ENCODE data around the gene TECPR1.

Gene TECPR1

DNA sequence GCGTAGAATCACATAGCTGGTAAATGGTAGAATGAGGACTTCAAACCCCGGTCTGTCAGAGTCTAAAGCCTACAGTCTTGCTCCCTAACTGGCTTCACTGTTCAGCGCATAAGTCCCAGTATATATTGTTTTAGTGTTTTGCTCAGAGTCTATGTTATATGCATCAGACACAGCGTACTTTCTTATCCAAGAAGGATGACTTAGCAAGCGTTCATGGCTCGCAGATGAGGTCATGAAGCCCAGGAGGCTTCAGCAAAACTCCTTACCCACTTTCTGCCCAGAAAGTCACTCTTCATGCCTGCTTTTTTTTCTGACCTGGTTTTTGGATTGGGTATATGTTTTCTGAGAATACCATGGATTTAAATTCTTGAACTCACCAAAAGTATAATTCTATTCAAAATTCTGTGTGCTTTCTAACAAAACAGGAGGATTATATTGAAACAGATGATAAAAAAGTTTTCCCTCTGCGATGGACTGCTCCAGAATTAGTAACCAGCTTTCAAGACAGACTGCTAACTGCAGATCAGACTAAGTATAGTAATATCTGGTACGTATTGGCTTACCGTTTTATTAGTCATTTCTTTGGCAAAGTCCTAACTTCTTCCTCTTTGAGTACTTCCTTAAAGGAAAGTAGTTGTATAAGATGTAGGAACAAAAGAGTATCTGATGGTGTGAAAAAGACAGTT lies 65.4 kb downstream of the TECPR1 start:
- no peak for FAIRE-seq

- no peak for FAIRE-seq
These were observed 66.9 kb downstream of the TECPR1 start for GRCh38 chr7:98185101-98185500.

- no peak for FAIRE-seq
These were observed 71.3 kb downstream of the TECPR1 start for GRCh38 chr7:98180751-98181150.

GRCh38 chr7:98178762-98179490 lies 73.1 kb downstream of the TECPR1 start:
- FAIRE-seq, result no peak

GRCh38 chr7:98178321-98178720 lies 73.7 kb downstream of the TECPR1 start:
- no peak for FAIRE-seq

GRCh38 chr7:98177553-98177952 lies 74.5 kb downstream of the TECPR1 start:
- FAIRE-seq, result no peak

- FAIRE-seq, result no peak
These were observed 76.6 kb downstream of the TECPR1 start for GRCh38 chr7:98175260-98175940.

DNA sequence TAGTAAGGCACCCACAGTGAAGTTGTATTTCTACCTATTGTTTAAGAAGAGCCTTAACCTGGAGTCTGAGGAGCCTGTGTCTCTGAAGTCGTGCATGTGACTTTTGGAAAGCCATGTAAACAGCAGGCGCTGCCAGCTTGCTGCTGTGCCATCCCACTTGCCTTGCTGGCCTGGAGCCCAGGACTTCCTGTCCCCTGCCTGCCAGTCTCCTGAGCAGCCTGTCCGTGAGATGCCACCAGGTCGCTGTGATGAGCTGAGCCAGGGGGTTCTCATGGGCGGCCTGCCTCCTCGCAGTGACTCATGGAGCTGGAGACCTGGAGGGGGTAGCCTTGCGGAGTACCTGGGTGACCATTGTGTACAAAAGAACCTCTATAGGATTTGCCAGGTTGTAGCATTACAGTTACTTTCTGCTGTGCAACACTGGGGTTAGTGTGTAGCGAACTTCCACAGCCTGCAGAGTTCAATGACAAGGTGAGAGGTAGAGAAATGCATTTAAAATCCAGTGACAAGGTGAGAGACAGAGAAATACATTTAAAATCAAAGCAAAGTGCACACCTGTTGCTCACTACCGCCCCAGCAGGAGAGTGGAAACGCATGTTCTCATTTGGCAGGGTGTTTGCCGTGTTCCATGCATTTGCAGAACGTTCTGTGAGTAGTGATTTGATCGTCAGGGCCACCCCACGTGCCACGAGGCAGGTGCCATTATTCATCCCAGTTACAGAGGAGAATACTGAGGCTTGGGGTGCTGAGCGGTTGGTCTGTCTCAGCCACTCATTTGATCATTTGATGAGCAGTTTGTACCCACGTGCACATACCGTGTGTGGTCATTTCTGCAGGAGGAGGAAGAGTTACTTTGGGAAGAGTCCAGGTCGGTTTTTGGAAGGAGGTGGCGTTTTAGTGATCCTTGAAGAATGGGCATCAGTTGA lies 77.4 kb downstream of the TECPR1 start:
- no peak for FAIRE-seq

DNA sequence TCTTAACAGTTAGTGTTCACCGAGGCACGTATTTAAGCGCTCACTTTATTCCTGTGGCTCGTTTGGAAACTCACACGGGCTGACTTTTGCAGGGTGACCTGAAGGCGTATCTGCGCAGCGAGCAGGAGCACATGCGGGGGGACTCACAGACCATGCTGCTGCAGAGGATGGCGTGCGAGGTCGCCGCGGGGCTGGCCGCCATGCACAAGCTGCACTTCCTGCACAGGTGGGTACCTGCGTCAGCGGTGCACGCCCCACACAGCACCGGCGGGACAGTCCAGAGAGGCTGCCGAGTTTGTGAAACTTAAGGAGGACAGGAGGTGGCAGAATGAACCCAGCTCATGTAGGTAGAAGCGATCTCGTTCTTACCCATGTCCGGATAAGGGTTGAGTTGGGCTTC lies 80.6 kb downstream of the TECPR1 start:
- FAIRE-seq, result no peak

DNA sequence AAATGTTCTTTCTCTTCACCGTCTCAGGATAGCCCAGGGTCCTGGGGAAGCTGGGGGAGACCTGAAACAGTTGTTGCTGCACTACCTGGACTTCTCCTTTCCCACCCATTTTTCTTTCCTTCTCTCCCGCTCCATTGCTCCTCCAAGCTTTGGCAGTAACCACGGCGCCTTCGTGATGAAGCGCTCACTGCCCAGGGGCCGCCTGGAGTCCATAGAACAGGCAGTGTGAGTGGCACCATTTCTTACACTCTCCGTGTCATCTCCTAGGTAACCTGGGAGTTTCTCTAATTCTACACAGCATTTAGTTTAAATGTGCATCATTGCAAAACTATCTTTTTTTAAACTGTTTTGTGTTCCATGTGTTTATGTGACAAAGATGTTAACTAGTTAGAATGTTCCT lies 81.1 kb downstream of the TECPR1 start:
- no peak for FAIRE-seq

DNA sequence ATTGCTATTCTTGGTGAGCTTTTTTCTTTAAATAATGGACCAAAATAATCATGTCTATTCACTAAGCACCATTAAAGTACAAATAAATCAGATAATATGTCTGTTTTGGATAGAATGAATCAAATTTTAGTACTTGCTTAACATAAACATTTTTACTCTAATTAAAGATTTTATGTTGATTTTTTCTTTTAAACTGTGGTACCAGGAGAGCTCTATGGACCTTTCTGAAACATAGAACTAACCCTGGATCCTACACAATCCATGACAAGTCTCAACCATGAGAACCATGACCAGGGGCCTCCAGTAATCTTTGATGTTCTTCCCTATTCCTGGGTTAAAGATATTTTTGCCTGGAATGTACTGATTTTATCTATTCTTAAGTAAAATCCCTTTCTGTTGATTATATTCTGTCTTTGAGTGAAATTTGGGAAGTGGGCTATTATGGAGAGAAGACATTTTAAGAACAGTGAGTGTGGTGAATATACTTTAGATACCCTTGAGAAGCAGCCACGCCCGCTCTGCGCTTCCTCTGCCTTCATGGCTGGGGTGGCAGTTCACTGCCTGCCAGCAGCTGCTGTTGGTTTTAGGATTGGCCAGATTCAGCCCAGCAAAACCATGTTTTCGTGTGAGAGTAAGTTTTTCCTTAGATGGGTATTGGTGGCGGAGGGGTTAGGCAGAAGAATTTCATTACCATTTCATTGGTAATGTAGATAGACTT lies 83.0 kb downstream of the TECPR1 start:
- no peak for FAIRE-seq

GRCh38 chr7:98168181-98168903 lies 83.7 kb downstream of the TECPR1 start:
- no peak for FAIRE-seq

GRCh38 chr7:98167653-98168052 lies 84.4 kb downstream of the TECPR1 start:
- FAIRE-seq, result no peak

- FAIRE-seq, result no peak
These were observed 85.4 kb downstream of the TECPR1 start for GRCh38 chr7:98166668-98166970.

GRCh38 chr7:98165827-98166667 lies 86.0 kb downstream of the TECPR1 start:
- FAIRE-seq, result no peak
